Choroid plexus epithelial cell (primary cell): ENCODE data around the gene ABCA7.
A peak's percentile ranks its signal among the peaks of the same experiment; 100 is the strongest.

Experiments used
- DNase-seq: peaks from one replicate; pipeline ENCODE4 v3.0.0-alpha.2; 2010; ENCODE audit warnings: low read depth
- H3K4me3 ChIP-seq: 2 replicates; pipeline ENCODE4 v1.5.1; 2011; ENCODE audit warnings: low read depth, mild to moderate bottlenecking, control low read depth, low read length, moderate library complexity
- CTCF ChIP-seq: conservative IDR thresholded peaks from 2 replicates; pipeline ENCODE4 v1.5.1; 2011; ENCODE audit warnings: low read depth, mild to moderate bottlenecking, control low read depth, inconsistent platforms, low read length, moderate library complexity

ABCA7 gene

GRCh38 chr19:1063030-1063908, 23.4 kb downstream of the ABCA7 start:
- DNase-seq, result no peak
- TF ChIP-seq CTCF, result no peak
- no peak overlapping the region for H3K4me3 ChIP-seq

- no peak overlapping the region for H3K4me3 ChIP-seq
- TF ChIP-seq CTCF, result no peak
- no peak for DNase-seq
These were observed 24.2 kb downstream of the ABCA7 start for GRCh38 chr19:1063909-1064660.

- DNase-seq, result peak; percentile 65
- H3K4me3 ChIP-seq, result no peak overlapping the region
- peak; percentile 59 for TF ChIP-seq CTCF
These were observed 25.0 kb downstream of the ABCA7 start for GRCh38 chr19:1064661-1065605.

GRCh38 chr19:1065606-1066109, 25.8 kb downstream of the ABCA7 start:
- no peak overlapping the region for H3K4me3 ChIP-seq
- no peak for DNase-seq
- TF ChIP-seq CTCF, result no peak

GRCh38 chr19:1066251-1066747, 26.4 kb downstream of the ABCA7 start:
- no peak overlapping the region for H3K4me3 ChIP-seq
- no peak for TF ChIP-seq CTCF
- DNase-seq, result no peak

GRCh38 chr19:1066748-1067340, 26.9 kb downstream of the ABCA7 start, which contains the start of gene ARHGAP45:
TSS of gene ARHGAP45 (plus strand) at chr19:1067167. CDS start at chr19:1067406, 239 bp downstream.
- no peak for DNase-seq
- peak within 1 kb of the TSS; percentile 11 for H3K4me3 ChIP-seq
- TF ChIP-seq CTCF, result no peak
